ENCODE results near the gene GNPTG.

Gene GNPTG

GRCh38 chr16:1346422-1347285, 5.1 kb upstream of the GNPTG start:
- Histone ChIP-seq H3K36me3 (ENCODE audit: insufficient read depth, low read length) (peaks cover 21% of the 10 kb centered on the region), H3K4me3 (ENCODE audit: low read depth in 1 of 2, low read length in 2 of 2) (no peak overlapping the region), H3K9ac (ENCODE audit: low read length) (no peak overlapping the region), H3K27me3 (ENCODE audit: control insufficient read depth in 1 of 2, insufficient read depth in 2 of 2, low read length in 2 of 2) (no peaks in the 10 kb centered on the region), H3K4me1 (ENCODE audit: insufficient read depth, low read length) (peaks cover 11% of the 10 kb centered on the region), H3K9me3 (ENCODE audit: low read length) (no peaks in the 10 kb centered on the region), H3K27ac (ENCODE audit: low read depth, low read length) (no peak overlapping the region)

GRCh38 chr16:1347286-1347855, 4.4 kb upstream of the GNPTG start:
- no peak overlapping the region for H3K9ac ChIP-seq (ENCODE audit: low read length)
- peaks cover 11% of the 10 kb centered on the region for H3K4me1 ChIP-seq (ENCODE audit: insufficient read depth, low read length)
- H3K27me3 ChIP-seq (ENCODE audit: control insufficient read depth in 1 of 2, insufficient read depth in 2 of 2, low read length in 2 of 2), result no peaks in the 10 kb centered on the region
- no peak overlapping the region for H3K4me3 ChIP-seq (ENCODE audit: low read depth in 1 of 2, low read length in 2 of 2)
- no peak overlapping the region for H3K27ac ChIP-seq (ENCODE audit: low read depth, low read length)
- H3K36me3 ChIP-seq (ENCODE audit: insufficient read depth, low read length), result peaks cover 21% of the 10 kb centered on the region
- H3K9me3 ChIP-seq (ENCODE audit: low read length), result no peaks in the 10 kb centered on the region

GRCh38 chr16:1347962-1348361, 3.8 kb upstream of the GNPTG start:
- Histone ChIP-seq H3K4me1 (ENCODE audit: insufficient read depth, low read length) (peaks cover 17% of the 10 kb centered on the region), H3K36me3 (ENCODE audit: insufficient read depth, low read length) (peaks cover 21% of the 10 kb centered on the region), H3K9ac (ENCODE audit: low read length) (no peak overlapping the region), H3K4me3 (ENCODE audit: low read depth in 1 of 2, low read length in 2 of 2) (no peak overlapping the region), H3K9me3 (ENCODE audit: low read length) (no peaks in the 10 kb centered on the region), H3K27ac (ENCODE audit: low read depth, low read length) (no peak overlapping the region), H3K27me3 (ENCODE audit: control insufficient read depth in 1 of 2, insufficient read depth in 2 of 2, low read length in 2 of 2) (no peaks in the 10 kb centered on the region)

DNA sequence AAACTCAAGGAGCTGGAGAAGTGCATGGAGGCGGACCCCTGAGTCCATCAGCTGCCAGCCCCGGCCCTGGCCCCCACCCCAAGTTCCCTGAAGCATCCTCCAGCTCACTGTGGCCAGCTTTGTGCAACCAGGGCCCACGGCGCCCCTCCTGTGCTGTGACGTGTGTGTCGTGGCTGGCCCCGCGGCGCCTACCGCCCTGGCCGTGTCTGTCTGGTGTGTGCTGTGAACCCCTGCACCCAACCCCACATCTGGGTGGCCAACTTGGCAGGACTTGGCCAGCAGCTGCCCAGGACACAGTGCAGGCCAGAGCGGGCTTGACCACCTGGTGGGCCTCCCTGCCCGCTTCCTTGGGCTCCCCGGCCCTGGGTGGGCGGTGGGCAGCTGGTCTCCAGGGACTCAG, 3.3 kb upstream of the GNPTG start:
- Histone ChIP-seq H3K9me3 (ENCODE audit: low read length) (no peaks in the 10 kb centered on the region), H3K36me3 (ENCODE audit: insufficient read depth, low read length) (peaks cover 21% of the 10 kb centered on the region), H3K27ac (ENCODE audit: low read depth, low read length) (no peak overlapping the region), H3K9ac (ENCODE audit: low read length) (no peak overlapping the region), H3K4me3 (ENCODE audit: low read depth in 1 of 2, low read length in 2 of 2) (no peak overlapping the region), H3K4me1 (ENCODE audit: insufficient read depth, low read length) (peaks cover 22% of the 10 kb centered on the region), H3K27me3 (ENCODE audit: control insufficient read depth in 1 of 2, insufficient read depth in 2 of 2, low read length in 2 of 2) (no peaks in the 10 kb centered on the region)

DNA sequence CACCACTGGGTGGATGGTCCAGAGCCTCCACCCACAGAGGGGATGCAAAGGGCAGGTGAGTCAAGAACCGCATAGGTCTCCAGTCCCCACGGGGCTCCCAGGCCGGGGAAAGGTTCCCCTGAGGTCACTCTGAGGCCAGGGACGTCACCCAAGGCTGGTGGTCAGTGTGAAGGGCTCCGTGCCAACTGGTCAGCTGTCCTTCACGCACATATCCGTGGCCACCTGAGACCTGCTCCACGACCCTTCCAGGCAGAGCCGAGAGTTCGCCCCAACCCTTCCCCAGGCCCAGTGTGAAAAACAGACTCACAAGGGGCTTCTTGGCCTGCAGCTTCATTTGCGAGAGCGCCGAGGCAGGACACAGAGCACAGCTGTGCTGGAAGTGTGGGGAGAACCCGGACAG, 2.8 kb upstream of the GNPTG start:
- H3K27ac ChIP-seq (ENCODE audit: low read depth, low read length), result no peak overlapping the region
- H3K4me1 ChIP-seq (ENCODE audit: insufficient read depth, low read length), result peaks cover 27% of the 10 kb centered on the region
- no peaks in the 10 kb centered on the region for H3K9me3 ChIP-seq (ENCODE audit: low read length)
- peaks cover 21% of the 10 kb centered on the region for H3K36me3 ChIP-seq (ENCODE audit: insufficient read depth, low read length)
- no peaks in the 10 kb centered on the region for H3K27me3 ChIP-seq (ENCODE audit: control insufficient read depth in 1 of 2, insufficient read depth in 2 of 2, low read length in 2 of 2)
- H3K4me3 ChIP-seq (ENCODE audit: low read depth in 1 of 2, low read length in 2 of 2), result no peak overlapping the region
- no peak overlapping the region for H3K9ac ChIP-seq (ENCODE audit: low read length)

- Histone ChIP-seq H3K27me3 (ENCODE audit: control insufficient read depth in 1 of 2, insufficient read depth in 2 of 2, low read length in 2 of 2) (no peaks in the 10 kb centered on the region), H3K27ac (ENCODE audit: low read depth, low read length) (no peak overlapping the region), H3K9me3 (ENCODE audit: low read length) (no peaks in the 10 kb centered on the region), H3K36me3 (ENCODE audit: insufficient read depth, low read length) (peaks cover 21% of the 10 kb centered on the region), H3K4me1 (ENCODE audit: insufficient read depth, low read length) (peaks cover 27% of the 10 kb centered on the region), H3K9ac (ENCODE audit: low read length) (no peak overlapping the region), H3K4me3 (ENCODE audit: low read depth in 1 of 2, low read length in 2 of 2) (no peak overlapping the region)
Measured at GRCh38 chr16:1349351-1349750, 2.4 kb upstream of the GNPTG start.

- H3K36me3 ChIP-seq (ENCODE audit: insufficient read depth, low read length), result peaks cover 21% of the 10 kb centered on the region
- H3K9ac ChIP-seq (ENCODE audit: low read length), result no peak overlapping the region
- H3K27ac ChIP-seq (ENCODE audit: low read depth, low read length), result no peak overlapping the region
- H3K4me1 ChIP-seq (ENCODE audit: insufficient read depth, low read length), result peaks cover 27% of the 10 kb centered on the region
- no peaks in the 10 kb centered on the region for H3K27me3 ChIP-seq (ENCODE audit: control insufficient read depth in 1 of 2, insufficient read depth in 2 of 2, low read length in 2 of 2)
- no peak overlapping the region for H3K4me3 ChIP-seq (ENCODE audit: low read depth in 1 of 2, low read length in 2 of 2)
- H3K9me3 ChIP-seq (ENCODE audit: low read length), result no peaks in the 10 kb centered on the region
Measured at GRCh38 chr16:1349951-1350350, 1.8 kb upstream of the GNPTG start.

- Histone ChIP-seq H3K4me3 (ENCODE audit: low read depth in 1 of 2, low read length in 2 of 2) (peak overlapping the region; percentile 92 to 97), H3K4me1 (ENCODE audit: insufficient read depth, low read length) (peaks cover 27% of the 10 kb centered on the region), H3K9me3 (ENCODE audit: low read length) (no peaks in the 10 kb centered on the region), H3K27me3 (ENCODE audit: control insufficient read depth in 1 of 2, insufficient read depth in 2 of 2, low read length in 2 of 2) (no peaks in the 10 kb centered on the region), H3K27ac (ENCODE audit: low read depth, low read length) (peak overlapping the region; percentile 78), H3K9ac (ENCODE audit: low read length) (no peak overlapping the region), H3K36me3 (ENCODE audit: insufficient read depth, low read length) (peaks cover 21% of the 10 kb centered on the region)
Measured at GRCh38 chr16:1350691-1351090, 1.0 kb upstream of the GNPTG start.

GRCh38 chr16:1351215-1351581, 533 bp upstream of the GNPTG start:
- peaks cover 21% of the 10 kb centered on the region for H3K36me3 ChIP-seq (ENCODE audit: insufficient read depth, low read length)
- peak overlapping the region; percentile 78 for H3K27ac ChIP-seq (ENCODE audit: low read depth, low read length)
- peak overlapping the region; percentile 41 for H3K9ac ChIP-seq (ENCODE audit: low read length)
- peaks cover 27% of the 10 kb centered on the region for H3K4me1 ChIP-seq (ENCODE audit: insufficient read depth, low read length)
- no peaks in the 10 kb centered on the region for H3K9me3 ChIP-seq (ENCODE audit: low read length)
- H3K27me3 ChIP-seq (ENCODE audit: control insufficient read depth in 1 of 2, insufficient read depth in 2 of 2, low read length in 2 of 2), result no peaks in the 10 kb centered on the region
- H3K4me3 ChIP-seq (ENCODE audit: low read depth in 1 of 2, low read length in 2 of 2), result peak overlapping the region; percentile 92 to 97

- Histone ChIP-seq H3K9me3 (ENCODE audit: low read length) (no peaks in the 10 kb centered on the region), H3K9ac (ENCODE audit: low read length) (no peak overlapping the region), H3K27ac (ENCODE audit: low read depth, low read length) (no peak overlapping the region), H3K36me3 (ENCODE audit: insufficient read depth, low read length) (peaks cover 16% of the 10 kb centered on the region), H3K27me3 (ENCODE audit: control insufficient read depth in 1 of 2, insufficient read depth in 2 of 2, low read length in 2 of 2) (no peaks in the 10 kb centered on the region), H3K4me1 (ENCODE audit: insufficient read depth, low read length) (peaks cover 27% of the 10 kb centered on the region), H3K4me3 (ENCODE audit: low read depth in 1 of 2, low read length in 2 of 2) (no peak overlapping the region)
Measured at GRCh38 chr16:1354815-1355540, 3.2 kb downstream of the GNPTG start.

- Histone ChIP-seq H3K9me3 (ENCODE audit: low read length) (no peaks in the 10 kb centered on the region), H3K9ac (ENCODE audit: low read length) (no peak overlapping the region), H3K4me3 (ENCODE audit: low read depth in 1 of 2, low read length in 2 of 2) (no peak overlapping the region), H3K27ac (ENCODE audit: low read depth, low read length) (no peak overlapping the region), H3K4me1 (ENCODE audit: insufficient read depth, low read length) (peaks cover 21% of the 10 kb centered on the region), H3K27me3 (ENCODE audit: control insufficient read depth in 1 of 2, insufficient read depth in 2 of 2, low read length in 2 of 2) (no peaks in the 10 kb centered on the region), H3K36me3 (ENCODE audit: insufficient read depth, low read length) (peaks cover 10% of the 10 kb centered on the region)
Measured at GRCh38 chr16:1355591-1355990, 3.9 kb downstream of the GNPTG start.
